Measurements from ENCODE around the gene CSH2.
A peak's percentile ranks its signal among the peaks of the same experiment; 100 is the strongest.
"Not testable (repeated sequence)": the region's sequence is repeated elsewhere in the genome, so short reads cannot be mapped to it uniquely, and the experiment has no call there.

The CSH2 gene

DNA sequence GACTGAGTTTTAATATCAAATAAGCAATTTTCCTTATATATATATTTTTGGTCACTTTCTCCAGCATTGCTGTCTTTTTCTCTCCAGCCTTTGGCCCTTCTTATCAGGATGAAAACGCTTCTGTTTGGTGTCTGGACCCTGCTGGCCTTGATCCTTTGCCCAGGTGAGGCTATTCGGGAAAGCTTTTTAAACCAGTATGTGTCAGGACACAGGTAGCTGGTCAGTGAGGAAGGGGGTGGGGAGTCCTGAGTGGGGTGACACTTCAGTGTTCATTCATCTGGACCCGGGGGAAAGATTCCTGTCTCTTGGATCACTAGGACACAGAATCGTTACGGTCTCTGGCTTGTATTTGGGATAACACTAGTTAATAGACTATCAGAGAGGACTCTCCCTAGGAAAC, 18.8 kb downstream of the CSH2 start:
- DNase-seq: no peak

- DNase-seq: no peak
Observed at GRCh38 chr17:63853260-63853659, 20.2 kb downstream of the CSH2 start.

DNA sequence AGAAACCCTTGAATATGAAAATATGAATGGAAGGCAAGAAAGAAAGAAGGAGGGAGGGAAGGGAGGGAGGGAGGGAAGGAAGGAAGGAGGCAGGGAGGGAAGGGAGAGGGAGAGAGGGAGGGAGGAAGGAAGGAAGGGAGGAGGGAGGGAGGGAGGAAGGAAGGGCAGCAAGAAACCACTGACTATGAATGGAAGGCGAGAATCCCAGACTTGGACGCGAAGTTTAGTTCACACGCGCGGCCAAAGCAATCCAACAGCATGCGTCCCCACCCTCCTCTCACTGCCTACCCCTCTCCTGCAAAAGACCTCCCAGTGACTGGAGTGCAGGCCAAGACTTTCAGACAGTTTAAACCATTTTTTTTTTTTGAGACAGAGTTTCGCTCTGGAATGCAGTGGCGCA, 23.1 kb downstream of the CSH2 start:
- no peak for DNase-seq

- DNase-seq: peak; percentile 99
Observed at GRCh38 chr17:63848834-63849689, 24.4 kb downstream of the CSH2 start.

GRCh38 chr17:63847525-63848249, 25.8 kb downstream of the CSH2 start:
- no peak for DNase-seq

DNA sequence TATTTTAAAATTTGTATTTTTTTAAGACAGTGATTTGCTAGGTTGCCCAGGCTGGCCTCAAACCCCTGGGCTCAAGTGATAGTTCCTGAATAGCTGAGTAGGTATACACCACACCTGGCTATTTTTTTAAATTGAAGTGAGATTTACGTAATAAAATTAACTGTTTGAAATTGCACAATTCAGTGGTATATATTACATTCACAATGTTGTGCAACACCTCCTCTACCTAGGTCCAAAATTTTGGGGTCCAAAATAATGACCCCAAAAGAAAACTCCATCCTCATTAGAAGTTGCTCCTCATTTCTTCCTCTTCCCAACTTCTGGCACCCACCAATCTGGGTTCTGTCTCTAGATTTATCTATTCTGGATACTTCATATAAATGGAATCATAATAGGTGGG, 28.0 kb downstream of the CSH2 start:
- no peak for DNase-seq

GRCh38 chr17:63843910-63844677, 29.4 kb downstream of the CSH2 start:
- no peak for DNase-seq

GRCh38 chr17:63843387-63843888, 30.0 kb downstream of the CSH2 start:
- not testable (repeated sequence) for DNase-seq

DNA sequence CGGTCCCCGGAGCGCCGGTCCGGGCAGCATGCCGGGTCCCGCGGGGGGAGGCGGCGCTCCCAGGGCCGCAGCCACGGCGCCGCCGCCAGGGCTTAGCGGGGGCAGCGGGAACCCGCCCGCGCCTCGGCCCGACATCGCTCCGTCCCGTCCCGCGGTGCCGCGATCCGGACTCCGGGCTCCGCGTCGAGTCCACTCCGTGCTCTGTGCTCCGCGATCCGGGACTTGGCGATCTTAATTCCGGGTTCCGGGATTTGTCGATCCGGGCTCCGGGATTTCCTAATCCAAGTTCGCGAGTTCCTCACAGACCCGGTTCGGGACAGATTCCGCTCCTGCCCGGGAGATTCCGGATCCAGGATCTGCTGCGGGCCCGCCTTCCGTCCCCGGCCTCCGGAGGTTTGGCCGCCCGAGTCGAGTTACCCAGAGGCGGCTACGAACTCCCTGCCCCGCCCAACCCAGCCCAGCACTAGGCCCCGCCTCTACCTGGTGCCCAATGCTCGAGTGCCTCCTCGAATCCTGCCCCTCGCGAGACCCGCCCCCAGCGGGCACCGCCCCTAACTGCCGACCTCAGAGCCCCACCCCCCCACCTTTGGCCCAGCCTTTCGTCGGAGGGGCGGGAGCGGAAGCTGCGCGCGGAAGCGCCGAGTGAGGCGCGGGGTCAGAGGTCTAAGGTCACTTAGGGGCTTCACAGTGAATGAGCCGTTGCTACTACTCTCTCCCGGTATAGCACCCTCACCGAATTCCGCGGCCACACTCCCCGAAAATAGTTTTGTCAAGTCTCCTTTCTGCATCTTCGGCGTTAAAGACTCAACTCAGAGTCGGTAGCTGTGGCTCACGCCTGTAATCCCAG, 30.7 kb downstream of the CSH2 start, which contains the start of gene SMARCD2:
Gene SMARCD2 (minus strand): TSS at position 146 of the 847 bp plus-strand sequence. CDS start 11 bp downstream, at position 135.
- DNase-seq: peak; percentile 99

GRCh38 chr17:63842173-63842539, 31.3 kb downstream of the CSH2 start:
- no peak for DNase-seq

DNA sequence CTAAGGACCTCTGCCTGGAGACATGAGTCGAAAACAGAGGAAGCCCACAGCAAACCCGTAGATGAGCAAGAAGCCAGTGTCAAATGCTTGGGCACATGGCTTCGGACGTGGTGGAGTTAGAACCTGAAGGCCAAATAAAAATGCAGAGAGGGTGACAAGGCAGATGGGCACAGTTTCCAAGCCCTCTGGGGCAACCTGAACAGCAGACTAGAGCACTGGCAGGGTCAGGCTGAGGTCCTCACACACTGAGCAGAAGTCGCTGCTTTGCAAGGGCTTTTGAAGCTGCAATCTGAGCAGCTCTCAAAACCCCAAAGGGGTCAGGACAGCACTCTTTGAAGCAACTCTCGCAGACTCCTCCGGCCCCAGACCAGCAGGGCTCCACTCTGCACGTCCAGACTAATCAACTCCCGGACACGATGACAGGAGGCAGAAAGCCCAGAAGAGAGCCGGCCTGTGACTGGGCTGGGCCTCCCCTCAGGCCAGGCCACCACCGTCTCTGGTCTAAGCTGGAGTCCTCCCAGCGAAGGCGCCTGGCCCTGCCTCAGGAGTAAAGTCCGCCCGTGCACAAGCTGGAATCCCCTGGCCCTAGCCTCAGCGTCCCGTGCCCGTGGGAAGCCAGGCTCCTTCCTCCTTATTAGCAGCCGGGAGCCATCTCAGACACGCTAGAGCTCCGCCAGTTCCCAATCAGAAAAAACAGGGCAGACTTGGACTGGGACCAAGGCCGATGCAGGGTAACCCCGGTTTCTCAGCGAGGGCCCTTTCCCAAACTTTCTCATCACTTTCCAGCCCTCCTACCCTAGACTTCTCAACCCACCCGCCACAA, 31.9 kb downstream of the CSH2 start:
- DNase-seq: no peak

- DNase-seq: no peak
Observed at GRCh38 chr17:63840591-63841349, 32.7 kb downstream of the CSH2 start.

GRCh38 chr17:63838631-63839171, 34.8 kb downstream of the CSH2 start:
- no peak for DNase-seq

DNA sequence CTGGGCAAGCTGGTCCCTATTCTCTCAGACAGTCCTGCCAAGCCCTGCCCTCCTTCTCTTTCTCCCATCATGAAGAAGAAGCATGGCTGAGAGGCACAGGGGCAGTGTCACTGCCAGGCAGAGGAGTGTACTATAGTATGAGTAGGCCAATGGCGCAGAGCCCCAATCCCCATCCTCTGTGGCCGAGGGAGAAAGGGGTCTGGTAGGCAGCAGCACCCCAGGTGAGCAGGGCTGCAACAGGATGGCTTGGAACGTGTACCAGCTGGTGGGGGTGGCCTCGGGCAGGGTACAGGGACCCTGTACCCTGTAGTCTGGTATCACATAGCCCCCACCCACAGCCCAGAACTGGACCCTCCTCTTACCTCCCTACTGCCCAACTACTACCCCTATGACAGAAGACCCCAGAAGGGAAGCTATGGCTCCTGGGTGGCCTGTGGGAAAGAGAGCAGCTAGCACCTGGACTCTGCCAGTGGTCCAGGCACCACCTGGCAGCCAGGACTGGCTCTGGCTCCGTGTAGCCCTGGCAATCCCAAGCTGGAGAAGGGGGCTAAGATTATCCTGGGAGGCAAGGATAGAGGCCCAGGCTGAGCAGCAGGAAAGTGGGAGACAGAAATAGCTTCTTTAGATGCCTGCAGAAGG, 35.4 kb downstream of the CSH2 start:
- DNase-seq: no peak

GRCh38 chr17:63837480-63837879, 36.0 kb downstream of the CSH2 start:
- no peak for DNase-seq

GRCh38 chr17:63836811-63837210, 36.7 kb downstream of the CSH2 start:
- DNase-seq: no peak

GRCh38 chr17:63835167-63835720, 38.2 kb downstream of the CSH2 start:
- no peak for DNase-seq

DNA sequence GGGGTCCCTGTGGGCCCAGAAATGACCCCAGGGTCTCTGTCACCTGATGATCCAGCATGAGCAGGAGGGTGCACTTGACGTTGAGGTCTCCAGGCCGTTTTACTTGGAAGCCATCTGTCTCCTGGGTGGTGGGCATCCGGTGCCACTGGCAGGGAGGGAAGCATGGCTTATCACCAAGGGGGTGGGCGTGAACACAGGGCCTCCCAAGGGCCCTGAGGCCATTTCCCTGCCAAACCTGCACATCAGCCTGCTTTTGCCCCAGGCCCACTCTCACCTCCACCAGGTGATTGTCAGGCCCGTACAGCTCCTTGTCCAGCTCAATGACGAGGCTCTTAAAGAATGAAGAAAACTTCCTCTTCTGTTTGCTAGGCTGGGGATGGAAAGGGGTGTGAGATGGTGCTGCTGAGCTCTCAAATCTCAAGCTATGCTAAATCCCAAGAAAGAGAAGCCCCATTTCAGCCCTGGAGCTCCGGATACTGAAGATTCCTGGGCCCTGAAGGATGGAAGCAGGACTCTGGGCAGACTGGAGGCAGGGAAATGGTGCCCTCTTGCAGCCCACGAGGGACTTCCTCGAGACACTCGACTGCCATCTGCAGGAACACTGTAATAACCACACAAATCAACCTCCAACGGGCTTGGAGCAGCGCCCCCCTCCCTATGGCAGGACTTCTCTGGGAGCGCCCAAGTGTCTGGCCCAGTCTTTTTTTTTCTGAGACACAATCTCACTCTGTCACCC, 38.9 kb downstream of the CSH2 start:
- DNase-seq: peak; percentile 52
